IPS DF 4.7 (cell line): ENCODE results near the gene GRIK4.

ENCODE experiments used
- DNase-seq: peaks from one replicate; pipeline ENCODE4 v3.0.0-alpha.2; 2013; ENCODE audit warnings: low spot score; ENCODE audit errors: extremely low read depth

The GRIK4 gene

GRCh38 chr11:120509346-120510053 lies 2.0 kb upstream of the GRIK4 start:
- DNase-seq = no peak

GRCh38 chr11:120510406-120511115 lies 987 bp upstream of the GRIK4 start:
- no peak for DNase-seq

- DNase-seq = no peak
These were observed 531 bp downstream of the GRIK4 start for GRCh38 chr11:120511820-120512738.

- no peak for DNase-seq
These were observed 1.3 kb downstream of the GRIK4 start for GRCh38 chr11:120512739-120513435.

GRCh38 chr11:120513436-120514315 lies 2.1 kb downstream of the GRIK4 start:
- no peak for DNase-seq

GRCh38 chr11:120514541-120515121 lies 3.1 kb downstream of the GRIK4 start:
- no peak for DNase-seq

- no peak for DNase-seq
These were observed 3.7 kb downstream of the GRIK4 start for GRCh38 chr11:120515186-120515723.

GRCh38 chr11:120516461-120517389 lies 5.2 kb downstream of the GRIK4 start:
- DNase-seq = no peak

- DNase-seq = no peak
These were observed 5.8 kb downstream of the GRIK4 start for GRCh38 chr11:120517390-120517761.

- no peak for DNase-seq
These were observed 6.3 kb downstream of the GRIK4 start for GRCh38 chr11:120517801-120518291.

- DNase-seq = no peak
These were observed 6.8 kb downstream of the GRIK4 start for GRCh38 chr11:120518356-120518755.

GRCh38 chr11:120519474-120519873 lies 7.9 kb downstream of the GRIK4 start:
- no peak for DNase-seq

- no peak for DNase-seq
These were observed 8.7 kb downstream of the GRIK4 start for GRCh38 chr11:120520091-120520822.

GRCh38 chr11:120521176-120521575 lies 9.6 kb downstream of the GRIK4 start:
- no peak for DNase-seq

GRCh38 chr11:120522021-120522420 lies 10.5 kb downstream of the GRIK4 start:
- DNase-seq = no peak

- no peak for DNase-seq
These were observed 11.2 kb downstream of the GRIK4 start for GRCh38 chr11:120522736-120523135.

GRCh38 chr11:120523196-120523595 lies 11.6 kb downstream of the GRIK4 start:
- DNase-seq = no peak
